Measurements from ENCODE around the gene MPHOSPH9.

MPHOSPH9 gene

DNA sequence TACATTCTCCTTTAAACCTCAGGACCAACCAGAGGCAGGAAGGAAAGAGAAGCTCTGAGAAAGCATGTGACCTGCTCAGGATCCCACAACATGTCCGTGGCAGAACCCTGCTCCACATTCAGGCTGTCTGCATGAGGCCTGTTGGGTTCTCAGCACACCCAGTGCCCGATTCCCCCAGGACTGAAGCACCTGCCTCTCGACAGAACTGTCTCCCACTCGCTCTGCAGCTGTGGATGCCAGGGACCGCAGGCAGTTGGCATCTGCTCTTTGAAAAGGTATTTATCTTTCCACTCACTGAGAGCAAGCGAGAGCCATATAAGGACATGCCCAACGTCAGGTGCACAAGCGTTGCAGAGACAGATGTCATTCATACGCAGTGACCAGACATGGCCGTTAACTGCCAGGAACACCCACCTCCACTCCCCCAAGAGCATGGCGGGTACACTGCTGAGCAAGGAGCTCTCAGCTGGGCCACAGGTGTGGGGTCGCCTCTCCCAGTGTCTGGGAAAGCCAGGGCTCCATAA is 101.0 kb downstream of the MPHOSPH9 start:
- peak in 1 of 3 donors; percentile 14 for DNase-seq (ENCODE audit: low read depth in 3 of 3, low spot score in 1 of 3)

- DNase-seq (ENCODE audit: low read depth in 3 of 3, low spot score in 1 of 3) = no peak
Observed at GRCh38 chr12:123131291-123131832, 101.6 kb downstream of the MPHOSPH9 start.

DNA sequence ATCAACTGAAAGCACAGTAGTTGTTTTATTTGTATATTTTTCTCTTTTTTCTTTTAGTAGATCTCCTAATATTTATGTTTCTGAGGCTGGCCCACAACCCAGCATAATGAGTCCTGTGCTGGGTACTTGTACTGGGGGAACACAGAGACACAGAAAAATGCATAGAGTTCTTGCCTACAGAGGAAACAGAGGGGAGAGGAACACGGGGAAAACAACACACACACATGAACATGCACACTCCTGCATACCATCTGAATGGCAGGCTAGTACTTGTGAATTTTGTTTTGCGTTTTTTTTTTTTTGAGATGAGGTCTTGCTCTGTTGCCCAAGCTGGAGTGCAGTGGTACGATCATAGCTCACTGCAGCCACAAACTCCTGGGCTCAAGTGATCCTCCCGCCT is 103.3 kb downstream of the MPHOSPH9 start:
- DNase-seq (ENCODE audit: low read depth in 3 of 3, low spot score in 1 of 3) = no peak

DNA sequence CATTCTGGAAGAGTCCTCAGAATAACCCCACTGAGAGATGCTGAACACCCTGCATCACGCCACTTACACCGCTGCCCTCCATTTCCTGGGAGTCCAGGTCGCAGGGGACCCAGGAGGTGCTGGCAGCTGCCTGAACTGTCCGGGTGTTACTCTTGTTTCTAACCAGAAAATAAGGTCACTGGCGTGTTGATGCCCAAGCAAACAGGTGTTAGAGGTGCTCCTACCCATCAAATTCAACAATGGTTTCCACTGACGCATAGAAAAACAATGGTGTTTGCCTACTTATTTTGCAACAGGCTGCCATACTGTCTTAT is 105.8 kb downstream of the MPHOSPH9 start:
- DNase-seq (ENCODE audit: low read depth in 3 of 3, low spot score in 1 of 3) = no peak

GRCh38 chr12:123126294-123127181 is 106.4 kb downstream of the MPHOSPH9 start:
- no peak for DNase-seq (ENCODE audit: low read depth in 3 of 3, low spot score in 1 of 3)

- no peak for DNase-seq (ENCODE audit: low read depth in 3 of 3, low spot score in 1 of 3)
Observed at GRCh38 chr12:123122626-123123025, 110.3 kb downstream of the MPHOSPH9 start.

GRCh38 chr12:123121670-123122069 is 111.3 kb downstream of the MPHOSPH9 start:
- no peak for DNase-seq (ENCODE audit: low read depth in 3 of 3, low spot score in 1 of 3)

- no peak for DNase-seq (ENCODE audit: low read depth in 3 of 3, low spot score in 1 of 3)
Observed at GRCh38 chr12:123120452-123121166, 112.3 kb downstream of the MPHOSPH9 start.

- DNase-seq (ENCODE audit: low read depth in 3 of 3, low spot score in 1 of 3) = peak in 1 of 3 donors; percentile 22
Observed at GRCh38 chr12:123119808-123120207, 113.1 kb downstream of the MPHOSPH9 start.

- no peak for DNase-seq (ENCODE audit: low read depth in 3 of 3, low spot score in 1 of 3)
Observed at GRCh38 chr12:123118497-123118896, 114.4 kb downstream of the MPHOSPH9 start.

GRCh38 chr12:123115409-123116121 is 117.4 kb downstream of the MPHOSPH9 start:
- no peak for DNase-seq (ENCODE audit: low read depth in 3 of 3, low spot score in 1 of 3)

DNA sequence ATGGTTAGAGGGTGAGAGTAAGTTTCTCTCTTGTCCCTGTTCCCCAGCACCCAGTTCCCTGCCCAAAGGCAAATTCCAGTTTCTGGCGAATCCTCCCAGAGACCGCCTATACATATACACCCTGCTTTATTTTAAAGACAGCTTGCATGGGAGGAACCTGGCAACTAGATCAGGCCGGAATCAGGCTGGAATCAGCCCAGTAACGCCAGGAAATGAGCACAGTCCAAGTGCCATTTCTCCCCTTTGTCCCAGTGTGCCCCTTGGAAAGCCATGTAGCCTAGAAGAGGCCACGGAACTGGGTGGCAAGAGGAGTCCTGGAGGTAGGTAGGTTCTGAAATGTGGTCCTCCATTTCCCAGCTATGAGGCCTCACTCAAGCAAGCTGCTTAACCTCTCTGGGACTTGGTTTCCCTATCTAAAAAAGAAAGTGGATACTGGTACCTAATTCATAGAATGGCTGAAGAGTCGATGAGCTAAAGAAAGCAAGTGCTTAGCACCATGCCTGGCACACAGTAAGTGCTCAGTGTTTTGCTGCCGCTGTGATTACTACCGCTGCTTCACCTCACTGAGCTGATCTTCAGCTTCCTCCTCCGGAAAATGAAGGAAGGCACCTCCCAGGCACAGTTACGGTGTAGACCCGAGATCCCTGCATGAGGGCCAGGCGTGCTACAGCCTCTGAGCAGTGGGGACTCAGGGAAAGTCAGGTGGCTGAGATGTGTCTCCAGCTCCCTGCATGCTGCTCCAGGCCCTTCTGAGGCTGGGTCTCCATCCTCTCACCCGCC is 118.4 kb downstream of the MPHOSPH9 start:
- DNase-seq (ENCODE audit: low read depth in 3 of 3, low spot score in 1 of 3) = no peak

GRCh38 chr12:123113026-123113425 is 119.9 kb downstream of the MPHOSPH9 start:
- no peak for DNase-seq (ENCODE audit: low read depth in 3 of 3, low spot score in 1 of 3)

GRCh38 chr12:123111498-123112165 is 121.3 kb downstream of the MPHOSPH9 start:
- DNase-seq (ENCODE audit: low read depth in 3 of 3, low spot score in 1 of 3) = no peak

GRCh38 chr12:123109319-123109772 is 123.6 kb downstream of the MPHOSPH9 start:
- DNase-seq (ENCODE audit: low read depth in 3 of 3, low spot score in 1 of 3) = no peak

- no peak for DNase-seq (ENCODE audit: low read depth in 3 of 3, low spot score in 1 of 3)
Observed at GRCh38 chr12:123108682-123109066, 124.3 kb downstream of the MPHOSPH9 start.

DNA sequence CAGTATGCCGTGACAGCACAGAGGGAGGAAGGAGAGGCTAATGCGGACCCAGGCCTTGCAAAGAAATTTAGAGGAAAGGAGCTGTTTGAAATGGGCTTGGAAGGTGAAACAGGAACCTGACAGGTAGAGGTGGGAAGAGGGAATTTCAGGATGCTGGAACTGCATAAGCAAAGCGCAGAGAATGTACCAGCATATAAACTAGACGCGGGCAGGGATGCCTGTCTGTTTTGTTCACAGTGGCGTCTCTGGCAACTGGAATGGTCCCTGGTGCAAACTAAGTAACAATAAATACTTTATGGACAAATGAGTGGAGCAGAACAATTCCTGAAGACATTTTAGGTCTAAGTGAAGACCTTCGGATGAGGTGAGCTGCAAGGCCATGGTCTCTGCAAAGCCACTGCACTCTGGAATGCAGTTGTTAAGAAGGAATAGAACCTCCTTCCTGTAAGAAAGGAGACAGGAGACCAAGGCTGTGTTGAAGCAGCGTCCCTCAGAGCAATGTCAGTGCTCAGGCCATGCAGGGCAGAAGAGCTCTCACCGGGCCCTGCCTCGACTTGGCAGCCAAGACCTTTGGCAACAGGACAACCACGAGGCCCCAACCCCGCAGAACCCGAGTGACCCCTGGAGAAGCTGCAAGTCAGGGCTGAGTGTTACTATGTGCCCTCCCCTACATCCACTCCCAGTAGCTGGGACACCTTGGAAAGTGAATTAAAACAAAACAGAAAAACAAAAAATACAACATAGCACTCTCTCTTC is 124.8 kb downstream of the MPHOSPH9 start:
- no peak for DNase-seq (ENCODE audit: low read depth in 3 of 3, low spot score in 1 of 3)

- DNase-seq (ENCODE audit: low read depth in 3 of 3, low spot score in 1 of 3) = peak in 1 of 3 donors; percentile 12
Observed at GRCh38 chr12:123106640-123107359, 126.1 kb downstream of the MPHOSPH9 start.
